Femur (tissue), 1 donor: ENCODE data around the gene DGCR2.
"Not testable (repeated sequence)": the region's sequence is repeated elsewhere in the genome, so short reads cannot be mapped to it uniquely, and the experiment has no call there.

Experiments
- DNase-seq: peaks from one replicate; pipeline ENCODE4 v3.0.0-alpha.2; 2017

DGCR2 gene

GRCh38 chr22:19122143-19122751, at the start of gene DGCR2:
TSS of gene DGCR2 (minus strand) at chr22:19122412. CDS start at chr22:19122206, 206 bp downstream.
- peak; percentile 98 for DNase-seq

GRCh38 chr22:19169947-19170318, 47.7 kb upstream of the DGCR2 start:
- DNase-seq = no peak

GRCh38 chr22:19169002-19169946, 47.1 kb upstream of the DGCR2 start:
- DNase-seq = no peak

- DNase-seq = no peak
Measured at GRCh38 chr22:19168088-19168890, 46.1 kb upstream of the DGCR2 start.

- DNase-seq = no peak
Measured at GRCh38 chr22:19167106-19167869, 45.1 kb upstream of the DGCR2 start.

GRCh38 chr22:19166421-19166820, 44.2 kb upstream of the DGCR2 start:
- DNase-seq = no peak

GRCh38 chr22:19164425-19164824, 42.2 kb upstream of the DGCR2 start:
- DNase-seq = no peak

- DNase-seq = not testable (repeated sequence)
Measured at GRCh38 chr22:19158649-19159048, 36.4 kb upstream of the DGCR2 start.

GRCh38 chr22:19156109-19156508, 33.9 kb upstream of the DGCR2 start:
- DNase-seq = not testable (repeated sequence)

GRCh38 chr22:19152942-19153883, 31.0 kb upstream of the DGCR2 start:
- no peak for DNase-seq

- no peak for DNase-seq
Measured at GRCh38 chr22:19151329-19152191, 29.3 kb upstream of the DGCR2 start.

GRCh38 chr22:19150482-19151328, 28.5 kb upstream of the DGCR2 start:
- DNase-seq = no peak

- DNase-seq = no peak
Measured at GRCh38 chr22:19149991-19150390, 27.8 kb upstream of the DGCR2 start, which contains the start of gene GSC2. TSS of gene GSC2 (minus strand) at chr22:19150292. CDS start at chr22:19150283, 9 bp downstream.

- DNase-seq = no peak
Measured at GRCh38 chr22:19149047-19149883, 27.1 kb upstream of the DGCR2 start.

- no peak for DNase-seq
Measured at GRCh38 chr22:19148417-19149046, 26.3 kb upstream of the DGCR2 start.

GRCh38 chr22:19147195-19147780, 25.1 kb upstream of the DGCR2 start:
- DNase-seq = no peak

- no peak for DNase-seq
Measured at GRCh38 chr22:19146215-19146968, 24.2 kb upstream of the DGCR2 start.
